ENCODE results near the gene OR5H1.

DNA sequence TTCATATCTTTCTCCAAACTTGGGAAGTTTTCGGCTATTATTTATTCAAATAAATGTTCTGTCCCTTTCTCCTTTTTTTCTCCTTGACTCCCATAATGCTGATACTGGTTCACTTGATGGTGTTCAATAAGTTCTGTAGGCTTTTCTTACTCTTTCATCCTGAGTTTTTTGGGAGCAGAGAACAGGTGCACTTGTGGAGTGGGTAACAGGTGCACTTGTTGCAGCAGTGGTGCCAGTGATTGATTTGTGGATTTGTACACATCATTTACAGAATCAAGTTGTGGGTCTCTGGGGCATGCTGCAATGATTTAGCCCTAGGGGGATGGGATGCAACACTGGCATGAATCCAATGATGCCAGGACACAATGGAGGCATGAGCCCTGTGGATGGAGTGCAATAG is 14.8 kb upstream of the OR5H1 start:
- TF ChIP-seq POLR2A (IDR thresholded peaks at IDR 0.05) (no peak), EP300 (IDR thresholded peaks at IDR 0.05) (no peak), POLR2AphosphoS5 (IDR thresholded peaks at IDR 0.05) (no peak)
- TF ChIP-seq, protein P1, sequence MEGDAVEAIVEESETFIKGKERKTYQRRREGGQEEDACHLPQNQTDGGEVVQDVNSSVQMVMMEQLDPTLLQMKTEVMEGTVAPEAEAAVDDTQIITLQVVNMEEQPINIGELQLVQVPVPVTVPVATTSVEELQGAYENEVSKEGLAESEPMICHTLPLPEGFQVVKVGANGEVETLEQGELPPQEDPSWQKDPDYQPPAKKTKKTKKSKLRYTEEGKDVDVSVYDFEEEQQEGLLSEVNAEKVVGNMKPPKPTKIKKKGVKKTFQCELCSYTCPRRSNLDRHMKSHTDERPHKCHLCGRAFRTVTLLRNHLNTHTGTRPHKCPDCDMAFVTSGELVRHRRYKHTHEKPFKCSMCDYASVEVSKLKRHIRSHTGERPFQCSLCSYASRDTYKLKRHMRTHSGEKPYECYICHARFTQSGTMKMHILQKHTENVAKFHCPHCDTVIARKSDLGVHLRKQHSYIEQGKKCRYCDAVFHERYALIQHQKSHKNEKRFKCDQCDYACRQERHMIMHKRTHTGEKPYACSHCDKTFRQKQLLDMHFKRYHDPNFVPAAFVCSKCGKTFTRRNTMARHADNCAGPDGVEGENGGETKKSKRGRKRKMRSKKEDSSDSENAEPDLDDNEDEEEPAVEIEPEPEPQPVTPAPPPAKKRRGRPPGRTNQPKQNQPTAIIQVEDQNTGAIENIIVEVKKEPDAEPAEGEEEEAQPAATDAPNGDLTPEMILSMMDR (IDR thresholded peaks at IDR 0.05), result no peak
